SK-N-SH (cell line): Measurements from ENCODE around the gene ATF2.

Experiments used
- CHD2 ChIP-seq: fragments of 150-350 bp; IDR thresholded peaks from 2 replicates; pipeline ENCODE4 v1.6.1; 2018; ENCODE audit warnings: low read length; ENCODE audit not compliant: partially characterized antibody
- CTCF ChIP-seq: fragments of 200-600 bp; sonication (generic); IDR thresholded peaks from 2 replicates; pipeline ENCODE4 v1.6.1; 2017; ENCODE audit warnings: antibody characterized with exemption, mild to moderate bottlenecking, moderate library complexity
- EP300 ChIP-seq, 2 experiments: IDR thresholded peaks; 2 replicates each; pipeline versions ENCODE4 v1.4.0 to v1.6.1; 2012; ENCODE audit warnings: borderline replicate concordance in 1 of 2, low read depth in 1 of 2, low read length in 1 of 2
- GATA2 ChIP-seq: sonication (generic); formaldehyde crosslinking; IDR thresholded peaks from 2 replicates; pipeline ENCODE4 v1.5.0; 2020; ENCODE audit warnings: mild to moderate bottlenecking, missing genetic modification reagents
- IRF3 ChIP-seq: fragments of 150-350 bp; IDR thresholded peaks from 2 replicates; pipeline ENCODE4 v1.6.1; 2016; ENCODE audit warnings: mild to moderate bottlenecking, low read depth, low read length
- POLR2AphosphoS5 ChIP-seq: IDR thresholded peaks from 2 replicates; pipeline ENCODE4 v1.6.1; 2012; ENCODE audit warnings: low read depth, low read length
- RAD21 ChIP-seq: IDR thresholded peaks from 2 replicates; pipeline ENCODE4 v1.6.1; 2012; ENCODE audit warnings: mild to moderate bottlenecking, low read length
- REST ChIP-seq: IDR thresholded peaks from 2 replicates; pipeline ENCODE4 v1.6.1; 2012; ENCODE audit warnings: mild to moderate bottlenecking, low read depth, low read length, moderate library complexity
- TEAD4 ChIP-seq: IDR thresholded peaks from 2 replicates; pipeline ENCODE4 v1.4.0; 2012; ENCODE audit warnings: mild to moderate bottlenecking, borderline replicate concordance; ENCODE audit not compliant: insufficient read depth

GRCh38 chr2:175057078-175057685, 110.8 kb downstream of the ATF2 start:
- no peak for TF ChIP-seq CTCF
- TF ChIP-seq REST, result no peak
- TF ChIP-seq TEAD4, result no peak
- no peak for TF ChIP-seq POLR2AphosphoS5
- no peak for TF ChIP-seq RAD21
- no peak for TF ChIP-seq CHD2
- no peak for TF ChIP-seq EP300 (IDR thresholded peaks at IDR 0.05; ENCODE audit: borderline replicate concordance in 1 of 2, low read depth in 1 of 2, low read length in 1 of 2)
- no peak for TF ChIP-seq IRF3
- no peak for TF ChIP-seq GATA2 (CRISPR knock-in tag)
